Suprapubic skin (tissue), 4 donors: Measurements from ENCODE around the gene TMEM52.

Experiments
- CTCF ChIP-seq, 2 donors: fragments of 200-600 bp in 1 of 2; fragments of 450-650 bp in 1 of 2; sonication (generic) in 1 of 2; IDR thresholded peaks; one replicate each; pipeline ENCODE4 v1.5.1; 2016 to 2019; ENCODE audit warnings: antibody characterized with exemption in 2 of 2, mild to moderate bottlenecking in 1 of 2, moderate library complexity in 1 of 2
- POLR2A ChIP-seq, 2 donors: fragments of 450-650 bp; IDR thresholded peaks; one replicate each; pipeline ENCODE4 v1.6.1; 2017; ENCODE audit warnings: antibody characterized with exemption in 2 of 2, mild to moderate bottlenecking in 2 of 2, moderate library complexity in 2 of 2
- POLR2AphosphoS5 ChIP-seq, 3 donors: sonication (generic); formaldehyde crosslinking; IDR thresholded peaks; one replicate each; pipeline ENCODE4 v1.6.1; 2017; ENCODE audit warnings: antibody characterized with exemption in 3 of 3

- TF ChIP-seq POLR2A (IDR thresholded peaks at IDR 0.05) (no peak), CTCF (IDR thresholded peaks at IDR 0.05) (no peak), POLR2AphosphoS5 (IDR thresholded peaks at IDR 0.05) (no peak)
Observed at GRCh38 chr1:1908506-1908791, 10.6 kb downstream of the TMEM52 start.
